Effector memory CD4-positive, alpha-beta T cell (primary cell): ENCODE data around the gene F13A1.

ENCODE experiments used
- DNase-seq, 3 donors: peaks; one replicate each; pipeline ENCODE4 v3.0.0-alpha.2; 2020
- H3K27ac ChIP-seq: 2 replicates; pipeline ENCODE4 v1.7.0; 2013; ENCODE audit warnings: mild to moderate bottlenecking, low read length, moderate library complexity; ENCODE audit not compliant: insufficient read depth, poor library complexity, severe bottlenecking
- H3K27me3 ChIP-seq: replicated peaks from 2 replicates; pipeline ENCODE4 v1.7.0; 2013; ENCODE audit warnings: mild to moderate bottlenecking, low read length; ENCODE audit not compliant: insufficient read depth, control insufficient read depth, poor library complexity, severe bottlenecking
- H3K36me3 ChIP-seq: 2 replicates; pipeline ENCODE4 v1.7.0; 2013; ENCODE audit warnings: mild to moderate bottlenecking, low read length, moderate library complexity; ENCODE audit not compliant: control insufficient read depth, insufficient read depth
- H3K4me1 ChIP-seq: 2 replicates; pipeline ENCODE4 v1.7.0; 2013; ENCODE audit warnings: low read length, mild to moderate bottlenecking; ENCODE audit not compliant: control insufficient read depth, insufficient read depth, poor library complexity, severe bottlenecking
- H3K4me3 ChIP-seq: 2 replicates; pipeline ENCODE4 v1.7.0; 2013; ENCODE audit warnings: low read length, low read depth, mild to moderate bottlenecking; ENCODE audit not compliant: insufficient read depth, poor library complexity, severe bottlenecking
- H3K9me3 ChIP-seq: 2 replicates; pipeline ENCODE4 v1.7.0; 2013; ENCODE audit warnings: mild to moderate bottlenecking, low read length, moderate library complexity; ENCODE audit not compliant: control insufficient read depth

F13A1 gene

DNA sequence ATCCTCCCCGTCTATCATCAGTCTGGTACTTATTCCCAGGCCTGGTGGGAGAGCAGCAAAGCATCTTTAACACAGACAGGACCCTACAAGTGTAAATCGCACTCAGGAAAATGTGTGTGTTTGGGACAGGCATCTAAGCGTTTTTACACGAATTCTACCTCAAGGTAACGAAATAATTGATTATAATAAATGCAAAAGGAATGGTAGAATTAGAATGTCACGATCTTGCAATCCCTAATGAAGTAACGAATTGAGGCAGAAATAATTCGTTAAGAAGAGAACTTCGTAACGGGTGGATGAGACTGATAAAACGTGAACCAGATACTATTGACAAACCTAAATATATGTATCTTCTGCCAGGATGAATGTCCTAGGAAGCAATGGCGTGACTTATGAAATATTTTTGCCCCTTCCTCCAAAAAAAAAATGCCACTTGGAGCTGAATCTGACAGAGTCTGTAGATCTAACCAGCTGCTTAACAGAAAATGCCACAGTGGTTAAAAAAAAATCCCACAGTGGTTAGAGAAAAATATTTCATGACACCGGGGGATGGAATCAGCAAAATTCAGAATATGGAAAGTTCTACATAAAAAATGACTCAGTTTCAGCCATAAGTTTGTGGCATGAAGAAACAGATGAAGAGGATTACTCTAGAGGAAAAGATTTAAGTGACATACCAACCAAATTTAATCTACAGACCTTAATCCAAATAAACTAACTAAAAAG, 68.7 kb downstream of the F13A1 start:
- Histone ChIP-seq H3K4me1 (no peaks in the 10 kb centered on the region), H3K27ac (no peak overlapping the region), H3K36me3 (no peaks in the 10 kb centered on the region), H3K4me3 (no peak overlapping the region), H3K9me3 (no peaks in the 10 kb centered on the region), H3K27me3 (peaks cover 4% of the 10 kb centered on the region)
- no peak for DNase-seq

DNA sequence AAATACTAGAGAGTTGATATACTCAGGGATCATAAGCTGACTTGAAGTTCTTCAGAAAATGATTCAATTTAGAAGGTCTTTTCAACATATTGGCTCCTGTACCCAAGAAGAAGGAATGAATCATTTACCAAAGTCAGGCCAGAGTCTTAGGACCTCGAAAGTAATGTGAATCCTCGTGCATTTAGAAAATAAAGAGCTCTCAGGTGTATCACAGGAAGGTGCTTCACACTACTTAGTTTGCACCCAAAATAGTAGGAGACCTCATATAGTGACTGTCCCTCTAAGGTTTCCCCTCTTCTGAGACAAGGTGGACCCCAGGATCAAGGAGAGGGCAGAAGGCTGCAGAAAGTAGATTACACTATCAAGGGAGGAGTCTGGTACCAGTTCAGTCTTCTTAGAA, 71.8 kb downstream of the F13A1 start:
- no peak overlapping the region for H3K27ac ChIP-seq

DNA sequence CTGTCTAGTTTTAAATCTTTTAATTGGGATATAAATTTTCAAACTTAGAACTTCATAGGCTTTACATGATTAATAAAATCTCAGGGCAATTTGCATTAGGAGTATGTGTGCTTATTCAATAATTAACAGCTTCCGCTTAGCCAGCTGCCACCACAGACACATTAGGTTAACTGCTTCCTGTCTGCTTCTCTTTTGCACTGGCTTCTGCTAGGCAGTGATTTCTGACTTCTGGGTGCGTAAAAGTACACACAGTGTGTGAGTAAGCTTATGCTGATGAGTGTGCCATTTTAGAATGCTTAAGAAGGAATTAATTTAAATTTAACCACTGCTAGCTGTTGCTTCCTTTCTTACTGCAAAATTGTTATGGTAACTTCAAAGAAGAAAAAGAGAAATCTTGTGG, 73.9 kb downstream of the F13A1 start:
- Histone ChIP-seq H3K36me3 (no peaks in the 10 kb centered on the region), H3K9me3 (no peaks in the 10 kb centered on the region), H3K4me3 (no peak overlapping the region), H3K27me3 (peaks cover 3% of the 10 kb centered on the region), H3K27ac (no peak overlapping the region), H3K4me1 (no peaks in the 10 kb centered on the region)
- DNase-seq = no peak

More for the DNA sequence above, 71.8 kb downstream of the F13A1 start:
- no peak for DNase-seq
- no peaks in the 10 kb centered on the region for H3K4me1 ChIP-seq
- H3K36me3 ChIP-seq = no peaks in the 10 kb centered on the region
- H3K4me3 ChIP-seq = no peak overlapping the region
- H3K9me3 ChIP-seq = no peaks in the 10 kb centered on the region
- peaks cover 4% of the 10 kb centered on the region for H3K27me3 ChIP-seq

DNA sequence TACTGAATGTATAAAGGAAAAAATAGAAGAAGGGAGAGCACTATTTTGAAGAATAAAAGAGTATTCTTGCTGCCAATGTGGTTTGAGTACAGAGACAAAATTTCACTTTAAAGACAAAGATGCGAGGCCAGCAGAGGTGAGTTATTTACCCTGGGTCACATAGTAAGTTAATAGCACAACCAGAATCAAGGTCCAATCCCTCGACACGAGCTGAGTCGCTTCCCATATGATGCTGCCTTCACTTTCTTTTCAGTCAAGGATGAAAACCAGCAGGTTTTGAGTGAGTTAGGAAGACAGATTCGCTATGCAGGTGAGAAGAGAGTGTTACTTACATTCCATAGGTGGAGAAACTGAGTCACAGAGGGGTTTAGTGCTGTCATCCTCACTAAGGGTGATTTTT, 75.8 kb downstream of the F13A1 start:
- DNase-seq = no peak
- Histone ChIP-seq H3K36me3 (no peaks in the 10 kb centered on the region), H3K9me3 (no peaks in the 10 kb centered on the region), H3K27me3 (no peaks in the 10 kb centered on the region), H3K4me1 (no peaks in the 10 kb centered on the region), H3K27ac (no peak overlapping the region), H3K4me3 (no peak overlapping the region)

DNA sequence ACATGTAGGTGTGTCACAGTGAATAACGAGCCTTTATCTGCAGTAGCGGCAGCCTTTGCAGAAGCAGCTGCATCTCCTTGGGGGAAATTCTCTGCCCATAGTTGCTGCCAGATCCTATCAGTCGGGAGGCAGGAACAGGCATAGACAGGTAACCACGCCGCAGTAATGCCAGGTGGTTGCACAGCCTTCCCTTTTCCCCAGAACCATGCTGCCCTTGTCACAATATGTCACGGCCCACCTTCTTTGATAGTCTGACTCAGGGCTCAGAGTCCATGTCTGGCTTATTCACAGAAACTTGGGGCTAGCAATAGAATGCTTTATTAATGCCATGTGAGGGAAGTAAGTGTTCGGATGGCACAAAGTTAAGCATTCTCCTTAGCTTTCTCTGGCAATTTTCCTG, 76.6 kb downstream of the F13A1 start:
- Histone ChIP-seq H3K27me3 (no peaks in the 10 kb centered on the region), H3K4me1 (no peaks in the 10 kb centered on the region), H3K9me3 (no peaks in the 10 kb centered on the region), H3K36me3 (no peaks in the 10 kb centered on the region), H3K4me3 (no peak overlapping the region), H3K27ac (no peak overlapping the region)
- no peak for DNase-seq

DNA sequence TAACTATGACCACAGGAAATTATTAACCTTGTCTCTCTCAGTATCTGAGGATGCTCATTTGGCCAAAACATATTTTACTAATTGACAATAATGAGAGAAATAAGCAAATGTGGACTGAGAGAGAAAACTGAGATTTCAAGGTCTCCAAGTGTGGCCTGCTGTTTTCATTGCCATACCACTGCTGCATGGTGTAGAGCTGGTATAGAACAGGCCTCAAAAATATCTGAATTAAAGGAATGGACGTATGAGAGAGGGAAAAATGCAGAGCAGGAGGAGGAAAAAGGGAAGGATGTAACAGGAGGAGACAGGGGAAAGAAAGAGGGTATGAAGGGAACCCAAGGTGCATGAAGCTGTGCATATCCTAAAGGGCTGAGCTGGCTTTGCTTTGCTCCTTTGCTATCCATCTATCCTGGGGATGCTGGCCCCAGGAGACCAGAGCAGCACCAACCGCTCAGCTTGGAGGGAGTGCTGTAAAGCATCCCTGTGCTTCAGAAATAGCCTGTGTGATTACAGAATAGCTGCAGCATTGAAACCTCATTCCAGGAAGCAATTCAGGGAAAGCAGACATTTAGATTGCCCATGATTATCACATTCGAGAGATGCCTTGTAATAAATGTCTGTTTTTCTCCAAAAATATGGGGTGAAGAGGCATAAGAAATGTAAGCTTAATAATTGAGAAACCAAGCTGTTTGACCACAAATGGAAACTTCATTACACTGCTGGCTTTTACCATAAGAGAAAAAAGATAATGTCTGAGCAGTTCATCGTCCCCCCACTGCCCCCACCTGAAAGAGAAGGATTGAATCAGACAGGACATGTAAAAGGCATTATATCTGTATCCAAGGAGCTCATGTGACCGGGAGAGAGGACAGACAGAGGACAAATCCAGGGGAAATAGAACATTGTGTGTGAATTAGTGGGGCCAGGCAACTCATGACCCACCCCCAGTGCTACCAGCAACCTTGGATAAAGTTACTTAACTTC, 80.6 kb downstream of the F13A1 start:
- Histone ChIP-seq H3K4me3 (no peak overlapping the region), H3K9me3 (no peaks in the 10 kb centered on the region), H3K36me3 (no peaks in the 10 kb centered on the region), H3K27ac (no peak overlapping the region), H3K4me1 (no peaks in the 10 kb centered on the region), H3K27me3 (no peaks in the 10 kb centered on the region)
- DNase-seq = no peak

DNA sequence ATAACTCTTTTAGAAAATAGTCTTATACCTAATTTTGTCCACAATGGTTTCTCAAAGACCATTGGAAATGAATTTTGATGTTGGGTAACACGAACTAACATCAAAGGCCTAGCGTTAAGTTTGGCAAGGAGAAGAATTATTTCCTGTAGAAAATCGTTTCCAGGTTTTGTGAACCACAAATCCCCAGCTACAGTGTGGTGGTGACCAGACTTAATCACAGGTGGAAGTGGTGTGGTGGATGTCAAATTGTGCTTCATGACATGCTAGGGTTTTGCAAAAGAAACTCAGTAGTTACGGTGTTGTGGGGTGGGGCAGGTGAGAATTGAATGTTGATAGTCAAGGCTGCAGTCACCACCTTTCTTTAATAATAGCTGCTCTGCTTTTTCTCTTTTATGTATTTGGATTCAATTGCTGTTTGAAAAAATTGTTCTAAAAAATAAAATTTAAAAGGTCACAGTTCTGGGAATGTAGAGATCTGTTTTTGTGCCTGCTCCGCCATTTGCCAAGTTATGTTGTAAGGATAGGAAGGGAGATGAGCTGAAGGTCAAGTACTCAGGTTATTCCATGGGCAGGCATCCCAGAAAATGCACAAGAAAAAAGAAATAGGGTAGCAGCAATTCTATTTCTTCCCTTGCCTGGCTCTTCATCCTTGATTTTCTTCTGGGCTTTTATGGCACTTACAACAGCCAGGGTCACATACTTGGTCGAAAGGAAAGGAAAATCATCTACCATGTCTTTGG, 83.6 kb downstream of the F13A1 start:
- Histone ChIP-seq H3K27ac (no peak overlapping the region), H3K4me3 (no peak overlapping the region), H3K9me3 (no peaks in the 10 kb centered on the region), H3K27me3 (no peaks in the 10 kb centered on the region), H3K36me3 (no peaks in the 10 kb centered on the region), H3K4me1 (no peaks in the 10 kb centered on the region)
- DNase-seq = no peak

DNA sequence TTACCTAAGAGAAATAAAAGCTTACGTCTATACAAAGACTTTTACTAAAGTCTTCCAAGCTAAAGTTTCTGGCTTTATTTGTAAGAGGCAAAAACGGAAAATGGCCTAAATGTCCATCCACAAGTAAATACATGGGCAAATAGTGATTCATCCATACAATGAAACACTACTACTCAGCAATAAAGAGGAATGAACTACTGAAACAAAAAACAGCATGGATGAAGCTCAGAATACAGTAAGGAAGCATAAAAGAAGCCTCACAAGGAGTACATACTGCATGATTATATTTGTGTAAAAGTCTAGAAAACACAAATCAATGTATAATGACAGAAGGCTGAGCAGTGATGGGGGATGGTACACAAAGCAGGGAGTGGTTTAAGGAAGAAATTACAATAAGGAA, 84.7 kb downstream of the F13A1 start:
- no peak for DNase-seq
- H3K4me1 ChIP-seq = no peaks in the 10 kb centered on the region
- H3K36me3 ChIP-seq = no peaks in the 10 kb centered on the region
- H3K9me3 ChIP-seq = no peaks in the 10 kb centered on the region
- no peak overlapping the region for H3K4me3 ChIP-seq
- no peak overlapping the region for H3K27ac ChIP-seq
- H3K27me3 ChIP-seq = no peaks in the 10 kb centered on the region

DNA sequence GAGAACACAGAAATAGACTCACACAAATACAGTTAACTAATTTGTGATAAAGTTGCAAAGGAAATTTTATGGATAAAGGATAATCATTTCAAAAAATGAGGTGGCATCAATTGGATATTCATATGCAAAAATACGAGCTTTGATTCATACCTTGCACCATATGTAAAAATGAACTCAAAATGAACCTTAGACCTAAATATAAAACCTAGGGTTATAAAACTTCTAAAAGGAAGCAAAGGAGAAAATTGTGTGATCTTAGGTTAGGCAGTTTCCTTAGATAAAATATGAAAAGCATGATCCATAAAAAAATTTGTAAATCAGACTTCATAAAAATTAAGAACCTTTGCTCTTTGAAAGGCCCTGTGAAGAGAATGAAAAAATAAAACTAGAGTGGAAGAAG, 85.5 kb downstream of the F13A1 start:
- no peak for DNase-seq
- no peaks in the 10 kb centered on the region for H3K27me3 ChIP-seq
- H3K36me3 ChIP-seq = no peaks in the 10 kb centered on the region
- no peaks in the 10 kb centered on the region for H3K4me1 ChIP-seq
- no peak overlapping the region for H3K27ac ChIP-seq
- no peaks in the 10 kb centered on the region for H3K9me3 ChIP-seq
- H3K4me3 ChIP-seq = no peak overlapping the region
